ENCODE measurements around the gene NEK9. TPM values are rescaled to one million over a fixed set of nuclear protein-coding genes. Genes with fewer than 3 reads are reported as not detected.

The NEK9 gene
- total and polyA plus RNA-seq, 2 donors (not counting 1 experiment from before 2014, with no cell fraction given) = 35.1 to 110 TPM

DNA sequence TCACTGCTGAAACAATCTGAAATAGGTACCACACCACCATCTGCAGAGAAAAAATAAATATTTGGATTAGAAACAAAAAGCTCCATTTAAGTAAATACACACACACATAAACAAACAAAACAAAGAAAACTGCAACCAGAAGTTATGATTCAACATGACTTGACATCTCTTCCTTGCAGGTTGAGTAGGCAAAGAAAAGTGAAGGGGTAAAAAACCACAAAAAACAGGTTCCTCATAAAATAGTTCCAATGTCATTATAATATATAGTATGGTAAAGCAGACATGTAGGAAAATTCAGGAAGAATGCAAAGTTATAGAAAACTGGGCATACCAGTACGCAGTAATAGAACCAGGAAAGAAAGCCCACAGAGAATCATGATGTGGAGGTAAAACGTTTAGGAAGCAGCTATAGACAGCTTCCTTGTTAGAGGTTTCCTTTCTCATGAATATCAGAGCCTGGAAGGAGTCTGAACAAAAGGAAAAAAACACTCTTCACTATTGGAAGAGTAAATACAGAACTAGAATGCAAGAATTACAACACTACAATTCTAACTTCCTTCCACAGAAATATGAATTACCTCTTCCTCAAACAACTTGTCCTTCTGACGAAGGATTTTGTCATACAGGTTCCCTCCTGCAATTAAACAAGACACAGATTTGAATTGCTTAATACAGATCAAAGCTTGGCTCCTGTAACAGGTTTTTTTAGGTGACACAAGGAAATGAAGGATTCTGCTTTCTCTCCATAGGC is 6.1 kb downstream of the NEK9 start:
- POLR2A ChIA-PET = no interaction called here
- Histone ChIP-seq H3K27me3 (replicated peaks in 1 of 4; ENCODE audit: control extremely low read depth in 1 of 4, control insufficient read depth in 3 of 4, insufficient read depth in 4 of 4, low read length in 3 of 4) (no peaks in the 10 kb centered on the region), H3K27ac (ENCODE audit: low read length in 2 of 2) (no peak overlapping the region), H2AFZ (ENCODE audit: insufficient read depth, low read depth, low read length, poor library complexity, severe bottlenecking) (no peak overlapping the region), H3K9ac (ENCODE audit: low read length) (no peak overlapping the region), H3K79me2 (ENCODE audit: control insufficient read depth, insufficient read depth, low read length) (peaks cover 42% of the 10 kb centered on the region), H3K4me3 (ENCODE audit: control extremely low read depth in 1 of 5, extremely low read depth in 1 of 5, insufficient read depth in 1 of 5, low read depth in 2 of 5, low read length in 4 of 5) (no peak overlapping the region), H3K36me3 (replicated peaks in 1 of 2; ENCODE audit: control extremely low read depth in 1 of 2, control insufficient read depth in 1 of 2, extremely low read depth in 1 of 2, insufficient read depth in 2 of 2, low read length in 1 of 2) (peaks cover 11 to 47% of the 10 kb centered on the region in 2 experiments), H3K4me2 (replicated peaks; ENCODE audit: low read depth, low read length, poor library complexity, severe bottlenecking) (no peak overlapping the region), H3K4me1 (ENCODE audit: control insufficient read depth in 2 of 2, insufficient read depth in 2 of 2, low read length in 2 of 2) (peaks cover 6 to 7% of the 10 kb centered on the region in 2 donors), H4K20me1 (ENCODE audit: control insufficient read depth, insufficient read depth, low read length, poor library complexity, severe bottlenecking) (no peaks in the 10 kb centered on the region), H3K9me3 (ENCODE audit: control extremely low read depth in 1 of 3, control insufficient read depth in 2 of 3, insufficient read depth in 1 of 3, low read length in 2 of 3) (no peaks in the 10 kb centered on the region)
- CTCF ChIA-PET = interaction anchor here (1.0 to 1.1 kb wide), 2 partner anchors 32 to 178 kb away, joined by 5 read pairs; no protein-coding TSS in a partner anchor
- no peak overlapping the region for H3K27ac Mint-ChIP-seq
- TF ChIP-seq, protein P1, sequence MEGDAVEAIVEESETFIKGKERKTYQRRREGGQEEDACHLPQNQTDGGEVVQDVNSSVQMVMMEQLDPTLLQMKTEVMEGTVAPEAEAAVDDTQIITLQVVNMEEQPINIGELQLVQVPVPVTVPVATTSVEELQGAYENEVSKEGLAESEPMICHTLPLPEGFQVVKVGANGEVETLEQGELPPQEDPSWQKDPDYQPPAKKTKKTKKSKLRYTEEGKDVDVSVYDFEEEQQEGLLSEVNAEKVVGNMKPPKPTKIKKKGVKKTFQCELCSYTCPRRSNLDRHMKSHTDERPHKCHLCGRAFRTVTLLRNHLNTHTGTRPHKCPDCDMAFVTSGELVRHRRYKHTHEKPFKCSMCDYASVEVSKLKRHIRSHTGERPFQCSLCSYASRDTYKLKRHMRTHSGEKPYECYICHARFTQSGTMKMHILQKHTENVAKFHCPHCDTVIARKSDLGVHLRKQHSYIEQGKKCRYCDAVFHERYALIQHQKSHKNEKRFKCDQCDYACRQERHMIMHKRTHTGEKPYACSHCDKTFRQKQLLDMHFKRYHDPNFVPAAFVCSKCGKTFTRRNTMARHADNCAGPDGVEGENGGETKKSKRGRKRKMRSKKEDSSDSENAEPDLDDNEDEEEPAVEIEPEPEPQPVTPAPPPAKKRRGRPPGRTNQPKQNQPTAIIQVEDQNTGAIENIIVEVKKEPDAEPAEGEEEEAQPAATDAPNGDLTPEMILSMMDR (IDR thresholded peaks at IDR 0.05) = no peak
- no peak for TF ChIP-seq EZH2 (IDR thresholded peaks at IDR 0.05; ENCODE audit: borderline replicate concordance, insufficient read depth, low read depth, low read length, poor library complexity, severe bottlenecking)
- H3K4me1 Mint-ChIP-seq = peaks cover 14% of the 10 kb centered on the region
- intact Hi-C loops (cut with micrococcal nuclease) = loop anchor here (10.0 kb wide), 1 partner anchor 56 kb away; the partner anchor contains the start of genes ACYP1 and ZC2HC1C
- no peaks in the 10 kb centered on the region for H3K9me3 Mint-ChIP-seq (ENCODE audit: insufficient read depth)
- H3K27me3 Mint-ChIP-seq = no peaks in the 10 kb centered on the region
- no peak for ATAC-seq (ENCODE audit: low read depth)
- no peak overlapping the region for H3K4me3 Mint-ChIP-seq
- no peak for DNase-seq
- WGBS (ENCODE audit: insufficient coverage) = 59% methylated on average over 3 of the region's 3 CpGs

DNA sequence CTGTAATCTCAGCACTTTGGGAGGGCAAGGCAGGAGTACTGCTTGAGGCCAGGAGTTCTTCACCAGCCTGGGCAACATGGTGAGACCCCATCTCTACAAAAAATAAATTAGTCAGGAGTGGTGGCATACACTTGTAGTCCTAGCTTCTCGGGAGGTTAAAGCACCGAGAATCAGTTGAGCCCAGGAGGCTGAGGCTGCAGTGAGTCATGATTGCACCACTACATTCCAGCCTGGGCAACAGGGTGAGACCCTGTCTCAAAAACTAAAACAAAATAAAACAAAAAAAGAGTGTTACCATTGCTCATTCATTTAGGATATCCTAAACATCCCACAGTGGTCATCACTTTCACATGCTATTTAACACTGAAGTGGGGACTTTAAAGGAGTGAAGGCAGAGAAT is 7.8 kb downstream of the NEK9 start:
- no peak overlapping the region for H3K4me3 Mint-ChIP-seq
- TF ChIP-seq, protein P1 (IDR thresholded peaks at IDR 0.05) = no peak
- no peak for TF ChIP-seq EZH2 (IDR thresholded peaks at IDR 0.05; ENCODE audit: borderline replicate concordance, insufficient read depth, low read depth, low read length, poor library complexity, severe bottlenecking)
- Histone ChIP-seq H3K79me2 (ENCODE audit: control insufficient read depth, insufficient read depth, low read length) (peaks cover 26% of the 10 kb centered on the region), H3K27ac (ENCODE audit: low read length in 2 of 2) (no peak overlapping the region), H2AFZ (ENCODE audit: insufficient read depth, low read depth, low read length, poor library complexity, severe bottlenecking) (no peak overlapping the region), H3K4me2 (replicated peaks; ENCODE audit: low read depth, low read length, poor library complexity, severe bottlenecking) (no peak overlapping the region), H4K20me1 (ENCODE audit: control insufficient read depth, insufficient read depth, low read length, poor library complexity, severe bottlenecking) (no peaks in the 10 kb centered on the region), H3K36me3 (replicated peaks in 1 of 2; ENCODE audit: control extremely low read depth in 1 of 2, control insufficient read depth in 1 of 2, extremely low read depth in 1 of 2, insufficient read depth in 2 of 2, low read length in 1 of 2) (peaks cover 19 to 62% of the 10 kb centered on the region in 2 experiments), H3K4me1 (ENCODE audit: control insufficient read depth in 2 of 2, insufficient read depth in 2 of 2, low read length in 2 of 2) (peaks cover 0 to 3% of the 10 kb centered on the region in 2 donors), H3K4me3 (ENCODE audit: control extremely low read depth in 1 of 5, extremely low read depth in 1 of 5, insufficient read depth in 1 of 5, low read depth in 2 of 5, low read length in 4 of 5) (no peak overlapping the region), H3K27me3 (replicated peaks in 1 of 4; ENCODE audit: control extremely low read depth in 1 of 4, control insufficient read depth in 3 of 4, insufficient read depth in 4 of 4, low read length in 3 of 4) (no peaks in the 10 kb centered on the region), H3K9me3 (ENCODE audit: control extremely low read depth in 1 of 3, control insufficient read depth in 2 of 3, insufficient read depth in 1 of 3, low read length in 2 of 3) (no peaks in the 10 kb centered on the region), H3K9ac (ENCODE audit: low read length) (no peak overlapping the region)
- DNase-seq (no peak), ATAC-seq (ENCODE audit: low read depth) (no peak)
- ChIA-PET POLR2A (no interaction called here), CTCF (interaction anchor here (1.0 kb wide), 1 partner anchor 184 kb away, joined by 3 read pairs; no protein-coding TSS in a partner anchor)
- WGBS (ENCODE audit: insufficient coverage) = no CpG with 5 or more reads among the region's 2 CpGs
- no peaks in the 10 kb centered on the region for H3K9me3 Mint-ChIP-seq (ENCODE audit: insufficient read depth)
- H3K27me3 Mint-ChIP-seq = no peaks in the 10 kb centered on the region
- peaks cover 3% of the 10 kb centered on the region for H3K4me1 Mint-ChIP-seq
- no peak overlapping the region for H3K27ac Mint-ChIP-seq
- intact Hi-C loops (cut with micrococcal nuclease) = no loop called here

Data from B cell (primary cell).